Activated T-helper 9 cell treated with anti-CD3 and anti-CD28 coated beads, Interleukin-2, amount 50 U/mL, for 16 hours (primary cell): ENCODE results near the gene ATP1A2.
A peak's percentile ranks its signal among the peaks of the same experiment; 100 is the strongest.

Experiments
- DNase-seq: peaks from one replicate; pipeline ENCODE4 v3.0.0-alpha.2; 2020; ENCODE audit warnings: low read depth

ATP1A2 gene

GRCh38 chr1:160085686-160086455 is 29.7 kb upstream of the ATP1A2 start:
- DNase-seq = peak; percentile 62

GRCh38 chr1:160086456-160086892 is 29.1 kb upstream of the ATP1A2 start:
- no peak for DNase-seq

GRCh38 chr1:160087118-160087662 is 28.4 kb upstream of the ATP1A2 start:
- no peak for DNase-seq

DNA sequence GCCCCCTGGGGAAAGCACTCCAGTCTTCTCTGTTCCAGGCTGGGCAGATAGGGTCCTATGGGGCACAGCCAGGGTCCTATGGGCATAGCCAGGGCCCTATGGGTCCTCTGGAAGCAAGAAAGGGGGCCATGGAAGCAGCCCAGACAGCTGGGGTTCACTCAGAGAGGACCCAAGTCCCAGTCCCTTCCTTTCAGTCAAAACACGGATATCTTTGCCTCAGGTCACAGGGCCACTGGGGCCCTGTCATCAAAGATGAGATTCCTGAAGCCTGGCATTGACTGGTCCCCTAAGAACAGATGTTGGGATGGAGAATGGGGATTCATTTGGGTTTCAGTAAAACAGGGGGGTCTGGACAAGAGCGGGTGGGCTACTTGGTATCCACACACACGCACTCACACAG is 25.7 kb upstream of the ATP1A2 start:
- no peak for DNase-seq

DNA sequence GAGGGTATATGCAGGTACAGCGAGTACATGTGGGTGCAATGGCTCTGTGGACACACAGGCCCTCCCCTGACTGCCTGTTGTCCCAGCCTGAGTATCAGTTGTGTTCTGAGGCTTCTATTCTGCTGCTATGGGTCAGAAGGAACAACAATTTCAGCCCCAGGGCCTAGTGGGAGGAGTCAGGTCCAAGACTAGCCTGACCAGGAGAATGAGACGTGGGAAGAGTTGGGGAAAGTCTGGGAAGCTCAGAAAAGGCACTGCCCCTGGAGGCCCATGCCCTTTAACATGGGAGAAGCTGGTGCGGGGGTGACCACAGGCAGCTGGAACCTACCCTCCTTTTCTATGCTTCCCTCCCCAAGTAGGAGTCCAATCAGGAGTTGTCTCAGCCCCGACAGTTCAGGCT is 24.8 kb upstream of the ATP1A2 start:
- DNase-seq = no peak

DNA sequence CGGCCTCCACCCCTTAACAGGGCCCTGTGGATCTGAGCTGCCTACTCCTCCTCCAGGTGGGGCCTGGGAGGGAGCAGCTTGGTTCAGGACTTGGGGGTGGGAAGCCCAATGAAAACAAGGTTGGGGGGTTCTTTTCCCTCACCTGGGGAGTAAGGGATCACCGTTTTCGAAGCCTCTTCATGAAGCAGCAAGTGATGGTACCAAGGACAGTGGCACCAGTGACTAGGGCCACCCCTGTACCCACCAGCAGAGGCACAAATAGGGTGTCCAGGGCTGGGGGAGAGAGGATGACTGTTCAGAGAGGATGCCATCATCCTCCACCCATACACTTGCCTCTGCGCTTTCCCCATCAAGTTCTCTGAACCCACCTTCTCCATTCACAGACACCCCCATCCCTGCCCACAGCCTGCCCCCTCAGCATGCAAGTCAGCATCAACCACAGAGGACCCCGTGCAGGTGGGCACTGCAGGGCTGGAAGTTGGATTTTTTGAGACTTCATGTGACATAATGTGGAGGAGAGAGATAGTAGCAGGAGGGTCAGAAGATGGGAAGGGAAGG is 23.8 kb upstream of the ATP1A2 start:
- no peak for DNase-seq

DNA sequence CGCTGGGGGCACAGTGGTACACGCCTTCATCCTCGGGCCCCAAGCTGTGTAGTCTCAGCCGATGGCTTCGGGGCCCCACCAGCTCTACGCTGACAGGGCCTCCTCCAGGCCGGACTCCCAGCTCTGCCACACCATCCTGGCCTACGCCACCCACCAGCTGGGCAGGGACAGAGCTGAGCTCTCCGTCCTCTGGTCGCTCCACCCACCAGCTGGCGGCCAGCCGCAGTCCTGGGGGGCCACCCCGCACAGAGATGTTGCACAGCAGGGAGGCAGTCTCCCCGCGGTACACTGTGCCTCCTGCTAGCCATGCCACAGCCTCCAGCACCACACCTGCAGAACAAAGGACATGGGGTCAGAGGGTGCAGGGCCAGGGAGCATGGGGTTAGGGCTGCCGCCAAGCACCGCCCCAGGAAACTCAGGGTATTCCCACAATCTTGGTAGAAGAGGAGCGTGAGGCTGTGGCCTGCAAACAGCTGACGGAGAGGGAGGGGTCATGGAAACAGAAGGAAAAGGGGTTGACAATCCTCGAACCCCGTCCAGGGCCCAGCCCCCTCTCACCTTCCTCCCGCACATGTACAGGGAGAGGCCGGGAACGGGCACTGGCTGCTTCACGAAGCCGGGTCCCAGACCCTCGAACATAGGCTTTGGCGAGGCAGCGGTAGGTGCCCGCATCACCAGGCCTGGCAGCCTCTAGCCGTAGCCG is 23.0 kb upstream of the ATP1A2 start:
- no peak for DNase-seq

DNA sequence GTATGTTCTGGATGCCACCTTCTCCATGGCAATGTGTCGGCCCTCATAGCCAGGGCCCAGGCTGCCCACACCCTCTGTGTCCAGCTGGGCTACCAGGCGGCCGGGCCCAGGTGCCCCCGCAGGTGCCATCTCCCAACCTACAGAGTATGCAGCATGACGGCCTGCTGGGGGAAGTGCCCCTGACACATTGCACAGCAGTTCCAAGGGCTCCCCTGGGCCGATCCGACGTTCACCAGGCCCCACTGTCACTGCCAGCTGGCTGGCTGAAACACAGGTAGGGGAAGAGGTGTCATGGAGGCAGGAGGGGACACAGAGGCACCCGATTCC is 22.5 kb upstream of the ATP1A2 start:
- no peak for DNase-seq

GRCh38 chr1:160093624-160094290 is 21.8 kb upstream of the ATP1A2 start:
- DNase-seq = no peak

- DNase-seq = no peak
Measured at GRCh38 chr1:160094291-160094625, 21.3 kb upstream of the ATP1A2 start.

DNA sequence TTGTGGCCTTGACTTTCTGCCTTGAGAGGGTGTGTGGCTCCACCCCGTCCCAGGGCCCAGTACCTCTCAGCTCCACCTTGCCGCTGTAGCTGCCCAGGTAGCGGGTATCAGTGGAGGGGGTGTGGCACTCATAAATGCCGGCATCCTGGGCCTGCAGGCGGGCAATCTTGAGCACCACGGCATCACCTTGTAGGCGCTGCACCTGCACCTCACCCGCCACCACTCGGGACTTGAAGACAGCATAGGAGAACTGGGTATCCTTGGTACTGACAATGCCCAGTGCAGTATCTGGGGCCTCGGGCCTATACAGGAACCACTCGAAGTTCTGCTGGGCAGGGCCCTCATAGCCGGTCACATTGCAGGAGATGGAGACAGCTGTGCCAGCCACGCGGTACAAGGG is 20.8 kb upstream of the ATP1A2 start:
- no peak for DNase-seq

DNA sequence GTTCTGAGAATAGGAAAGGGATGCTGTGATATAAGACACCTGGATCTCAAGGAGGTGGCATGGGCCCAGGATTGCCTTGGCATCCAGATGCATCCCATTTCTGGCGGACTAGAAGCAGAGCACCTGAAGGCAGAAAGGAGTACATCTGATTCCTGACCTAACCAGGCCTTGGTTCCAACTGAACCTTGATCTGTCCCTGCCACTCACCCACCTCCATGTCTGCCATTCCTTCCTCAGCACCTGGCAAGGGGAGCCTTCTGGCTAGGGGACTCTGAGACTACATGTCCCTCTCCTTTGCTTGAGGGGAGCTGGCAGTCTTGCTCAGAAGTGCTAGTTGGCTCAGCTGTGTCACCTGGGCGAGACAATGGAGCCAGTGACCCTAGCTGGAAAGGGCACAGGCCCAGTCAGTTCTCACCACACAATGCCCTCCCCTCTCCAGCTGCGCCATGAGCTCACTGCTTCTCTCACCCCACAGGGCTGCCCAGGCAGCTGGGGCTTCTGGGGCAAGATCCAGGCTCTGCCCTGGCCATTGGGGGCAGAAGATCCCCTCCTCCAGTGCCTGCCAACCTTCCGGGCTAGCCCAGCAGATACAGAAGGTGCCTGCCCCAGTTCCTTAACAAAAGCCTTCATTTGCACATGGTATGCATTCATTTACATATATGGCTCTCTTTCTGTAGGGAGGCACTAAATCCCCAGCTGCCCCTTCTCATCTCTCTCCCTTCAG is 20.0 kb upstream of the ATP1A2 start:
- DNase-seq = no peak

GRCh38 chr1:160096274-160097116 is 19.1 kb upstream of the ATP1A2 start:
- no peak for DNase-seq

DNA sequence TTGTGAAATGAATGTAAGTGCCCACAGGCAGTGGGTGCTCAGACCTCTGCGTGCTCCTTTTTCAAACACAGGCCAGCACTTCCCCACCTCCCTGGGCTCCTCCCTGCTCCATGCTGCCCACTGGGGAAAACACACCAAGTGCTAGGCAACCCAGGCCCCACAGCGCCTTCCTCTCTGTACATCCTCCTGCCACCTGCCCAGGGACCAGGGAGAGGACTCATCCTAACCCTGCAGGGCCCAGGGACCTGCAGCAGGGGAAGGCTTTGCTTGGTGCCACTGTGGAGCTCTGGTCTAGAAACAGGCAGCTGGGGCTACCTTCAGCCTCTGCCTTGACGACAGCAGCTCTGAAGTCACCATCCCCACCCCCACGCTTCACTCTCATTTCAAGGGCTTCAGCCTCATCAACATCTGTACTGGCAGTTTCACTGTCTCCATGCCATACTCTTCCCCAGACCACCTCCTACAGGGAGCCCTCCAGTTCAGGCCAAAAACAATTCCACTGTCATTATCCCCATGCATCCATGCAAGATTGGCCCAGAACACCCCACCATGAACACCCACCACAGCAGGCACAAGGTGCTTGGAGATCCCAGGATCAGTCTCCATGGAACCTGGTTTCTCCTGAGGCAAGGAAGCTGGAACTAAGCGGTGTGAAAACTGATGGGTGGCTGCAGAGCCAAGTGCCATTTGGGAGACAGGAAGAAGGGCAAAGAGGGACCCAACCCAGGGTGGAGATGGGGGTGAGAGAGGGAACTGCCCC is 18.2 kb upstream of the ATP1A2 start:
- DNase-seq = no peak

DNA sequence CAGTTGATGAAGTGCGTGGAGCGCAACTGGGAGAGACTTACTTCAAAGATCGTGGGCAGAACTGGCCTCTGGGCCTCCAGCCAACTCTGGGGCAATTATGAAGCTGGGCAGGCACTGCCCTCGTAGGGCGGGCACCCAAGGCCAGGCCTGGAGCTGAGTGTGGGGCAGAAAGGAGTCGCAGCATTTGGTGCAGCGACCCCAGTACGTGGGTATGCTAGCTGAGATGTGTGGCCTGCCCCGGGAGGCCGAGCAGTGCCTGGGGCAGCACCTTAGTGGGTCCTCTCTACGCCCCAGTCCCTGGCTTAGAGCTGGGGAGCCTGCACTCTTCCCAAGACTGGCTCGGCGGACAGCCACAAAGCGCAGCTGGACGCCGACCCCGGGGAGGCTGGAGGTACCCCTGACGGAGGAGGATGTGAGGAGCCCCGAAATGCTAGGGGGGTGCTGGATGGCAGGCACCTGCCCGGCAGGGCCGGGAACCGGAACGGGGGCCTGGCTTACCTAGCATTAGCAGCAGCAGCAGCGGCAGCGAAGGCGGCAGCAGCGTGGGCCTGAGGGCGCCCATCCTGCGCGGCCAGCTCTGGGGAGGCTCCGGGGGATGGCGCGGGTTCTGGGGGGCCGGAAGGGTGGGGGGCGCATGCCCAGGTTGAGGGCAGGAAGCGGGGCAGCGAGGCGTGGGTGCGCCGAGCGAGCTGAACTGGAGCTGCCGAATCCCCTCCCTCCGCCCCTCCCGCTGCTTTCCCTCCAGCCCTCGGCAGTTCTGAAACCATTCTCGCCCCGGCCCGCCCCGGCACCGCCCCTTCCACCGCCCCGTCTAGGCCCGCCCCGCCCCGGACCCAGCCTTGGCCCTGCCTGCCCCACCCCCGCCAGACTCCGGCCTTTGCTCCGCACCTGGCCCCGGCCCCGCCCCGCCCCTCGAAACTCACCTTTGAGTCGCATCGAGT is 17.4 kb upstream of the ATP1A2 start, which contains the start of gene IGSF8:
TSS of gene IGSF8 (minus strand) at position 709 of the 941 bp plus-strand sequence. CDS start at position 562, 147 bp downstream.
- DNase-seq = peak; percentile 88

- DNase-seq = peak; percentile 98
Measured at GRCh38 chr1:160098852-160099561, 16.6 kb upstream of the ATP1A2 start.

GRCh38 chr1:160099716-160100375 is 15.7 kb upstream of the ATP1A2 start:
- no peak for DNase-seq
